NCI-H2107 treated with DMSO at 0.1 percent for 48 hours (cell line): ENCODE measurements around the gene MAPK1.
"Not testable (repeated sequence)": the region's sequence is repeated elsewhere in the genome, so short reads cannot be mapped to it uniquely, and the experiment has no call there.

ENCODE experiments used
- DNase-seq: peaks from one replicate; lab custom pipeline; 2025; ENCODE audit not compliant: unreplicated experiment; lab: John Stamatoyannopoulos, UW

Gene MAPK1

DNA sequence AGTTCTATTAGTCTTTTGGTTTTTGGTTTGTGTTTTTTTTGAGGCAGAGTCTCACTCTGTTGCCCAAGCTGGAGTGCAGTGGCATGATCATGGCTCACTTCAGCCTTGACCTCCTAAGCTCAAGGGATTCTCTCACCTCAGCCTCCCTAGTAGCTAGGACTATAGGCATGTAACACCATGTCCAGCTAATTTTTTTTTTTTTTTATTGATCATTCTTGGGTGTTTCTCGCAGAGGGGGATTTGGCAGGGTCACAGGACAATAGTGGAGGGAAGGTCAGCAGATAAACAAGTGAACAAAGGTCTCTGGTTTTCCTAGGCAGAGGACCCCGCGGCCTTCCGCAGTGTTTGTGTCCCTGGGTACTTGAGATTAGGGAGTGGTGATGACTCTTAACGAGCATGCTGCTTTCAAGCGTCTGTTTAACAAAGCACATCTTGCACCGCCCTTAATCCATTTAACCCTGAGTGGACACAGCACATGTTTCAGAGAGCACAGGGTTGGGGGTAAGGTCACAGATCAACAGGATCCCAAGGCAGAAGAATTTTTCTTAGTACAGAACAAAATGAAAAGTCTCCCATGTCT is 15.4 kb upstream of the MAPK1 start:
- DNase-seq = not testable (repeated sequence)

DNA sequence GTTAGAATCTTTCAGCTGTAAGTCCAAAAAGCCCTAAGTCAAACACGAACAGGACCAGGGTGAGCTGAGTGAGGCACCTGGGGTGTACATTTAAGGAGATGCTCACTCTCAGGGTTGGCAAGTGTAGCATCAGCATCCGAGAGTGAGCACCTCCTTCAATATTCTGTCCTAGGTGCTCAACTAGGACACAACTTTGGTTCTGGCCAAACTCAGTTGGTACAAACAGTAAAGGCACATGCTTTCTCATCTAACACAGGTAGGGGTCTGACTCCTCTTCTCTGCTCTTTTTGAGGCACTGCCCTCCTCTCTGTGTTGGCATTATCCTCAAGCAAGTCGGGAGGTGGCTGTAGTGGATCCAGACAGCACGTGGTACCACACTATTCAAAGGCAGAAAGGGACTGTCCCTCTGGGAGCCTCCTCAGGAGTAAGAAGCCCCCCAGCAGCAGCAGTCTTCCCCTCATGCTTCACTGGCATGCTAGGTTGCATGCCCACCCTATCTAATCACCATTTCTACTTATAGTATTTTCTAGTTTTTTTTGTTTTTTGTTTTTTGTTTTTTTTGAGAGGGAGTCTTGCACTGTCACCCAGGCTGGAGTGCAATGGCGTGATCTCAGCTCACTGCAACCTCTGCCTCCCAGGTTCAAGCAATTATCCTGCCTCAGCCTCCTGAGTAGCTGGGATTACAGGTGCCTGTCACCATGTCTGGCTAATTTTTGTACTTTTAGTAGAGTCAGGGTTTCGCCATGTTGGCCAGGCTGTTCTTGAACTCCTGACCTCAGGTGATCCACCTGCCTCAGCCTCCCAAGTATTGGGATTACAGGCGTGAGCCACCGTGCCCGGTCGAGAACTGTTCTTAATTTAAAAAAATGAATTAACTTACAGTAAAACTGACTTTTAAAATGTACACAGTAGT is 14.7 kb upstream of the MAPK1 start:
- DNase-seq = no peak

DNA sequence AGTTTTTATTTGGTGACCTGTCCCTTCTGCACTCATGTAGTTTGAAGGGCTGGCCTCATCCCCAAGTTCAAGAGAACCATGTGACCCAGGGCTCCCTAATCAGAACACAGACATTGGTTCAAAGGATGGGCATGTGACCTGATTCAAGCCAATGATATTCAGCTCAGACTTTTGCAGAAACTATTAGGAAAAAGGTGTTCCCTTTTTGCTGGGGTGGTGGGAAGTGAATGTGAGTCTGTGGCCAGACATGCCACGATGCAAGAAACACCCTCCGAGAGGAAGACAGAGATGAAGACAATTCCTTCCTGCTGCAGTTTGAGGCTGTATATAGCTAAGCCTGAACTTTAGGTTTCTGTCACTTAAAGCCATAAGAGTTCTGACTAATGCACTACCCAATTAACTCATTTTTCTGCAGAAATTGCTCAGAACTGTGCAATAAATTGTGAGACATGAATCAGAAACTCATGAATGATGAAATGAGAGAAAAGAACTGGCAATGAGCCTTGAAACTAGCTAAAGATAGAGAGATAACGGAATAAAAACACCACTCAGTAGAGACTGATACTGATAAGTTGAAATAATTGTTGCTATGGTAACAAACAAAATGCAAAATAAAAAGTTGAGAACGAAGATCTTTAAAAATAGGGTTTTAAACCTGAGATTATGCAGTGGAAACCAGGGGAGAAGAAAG is 9.2 kb upstream of the MAPK1 start:
- no peak for DNase-seq

DNA sequence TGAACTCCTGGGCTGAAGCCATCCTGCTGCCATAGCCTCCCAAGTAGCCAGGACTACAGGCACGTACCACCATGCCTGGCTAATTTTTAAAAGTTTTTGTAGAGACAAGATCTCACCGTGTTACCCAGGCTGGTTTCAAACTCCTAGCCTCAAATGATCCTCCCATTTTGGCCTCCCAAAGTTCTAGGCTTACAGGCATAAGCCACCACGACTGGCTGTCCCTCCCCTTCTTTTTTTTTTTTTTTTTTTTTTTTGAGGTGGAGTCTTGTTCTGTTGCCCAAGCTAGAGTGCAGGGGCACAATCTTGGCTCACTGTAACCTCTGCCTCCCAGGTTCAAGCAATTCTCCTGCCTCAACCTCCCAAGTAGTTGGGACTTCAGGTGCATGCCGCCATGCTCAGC is 7.5 kb upstream of the MAPK1 start:
- not testable (repeated sequence) for DNase-seq

DNA sequence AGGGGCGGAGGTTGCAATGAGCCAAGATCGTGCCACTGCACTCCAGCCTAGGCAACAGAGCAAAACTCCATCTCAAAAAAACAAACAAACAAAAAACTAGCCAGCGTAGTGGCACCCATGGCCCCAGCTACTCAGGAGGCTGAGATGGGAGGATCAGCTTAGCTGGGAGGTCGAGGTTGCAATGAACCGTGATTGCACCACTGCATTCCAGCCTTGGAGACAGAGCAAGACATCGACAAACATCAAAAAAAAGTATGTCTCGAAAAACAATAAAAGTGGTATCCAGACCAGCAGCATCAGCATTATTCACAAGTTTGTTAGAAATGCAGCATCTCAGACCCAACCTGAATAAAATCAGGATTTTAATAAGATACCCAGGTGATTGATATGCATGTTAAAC is 6.2 kb upstream of the MAPK1 start:
- DNase-seq = no peak

DNA sequence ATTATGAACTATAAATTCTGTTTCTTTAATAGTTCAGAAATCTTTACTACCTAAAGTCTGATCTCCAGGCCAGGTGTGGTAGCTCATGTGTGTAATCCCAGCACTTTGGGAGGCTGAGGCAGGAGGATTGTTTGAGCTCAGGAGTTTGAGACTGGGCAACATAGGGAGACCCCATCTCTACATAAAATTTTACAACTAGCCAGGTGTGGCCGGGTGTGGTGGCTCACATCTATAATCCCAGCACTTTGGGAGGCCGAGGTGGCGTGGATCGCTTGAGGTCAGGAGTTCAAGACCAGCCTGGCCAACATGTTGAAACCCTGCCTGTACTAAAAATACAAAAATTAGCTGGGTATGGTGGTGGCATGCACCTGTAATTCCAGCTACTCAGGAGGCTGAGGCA is 5.3 kb upstream of the MAPK1 start:
- not testable (repeated sequence) for DNase-seq

DNA sequence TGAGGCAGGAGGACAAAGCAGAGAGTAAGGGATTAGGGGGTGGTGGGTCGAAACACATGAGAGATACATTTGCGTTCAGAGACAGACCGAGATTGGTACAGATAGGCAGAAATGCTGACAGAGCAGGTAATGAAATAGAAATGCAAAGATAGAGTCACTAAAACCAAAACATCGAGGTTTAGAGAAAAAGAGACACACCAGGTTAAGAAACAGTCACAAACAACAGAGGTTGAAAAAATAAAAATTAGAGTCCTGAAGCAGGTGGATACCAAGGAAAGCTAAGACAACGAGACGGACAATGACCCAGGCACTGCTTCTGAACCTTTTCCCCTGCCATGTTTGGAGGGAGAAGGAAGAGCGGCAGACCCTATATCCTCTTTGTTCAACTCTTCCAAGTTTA is 1.2 kb upstream of the MAPK1 start:
- DNase-seq = no peak

DNA sequence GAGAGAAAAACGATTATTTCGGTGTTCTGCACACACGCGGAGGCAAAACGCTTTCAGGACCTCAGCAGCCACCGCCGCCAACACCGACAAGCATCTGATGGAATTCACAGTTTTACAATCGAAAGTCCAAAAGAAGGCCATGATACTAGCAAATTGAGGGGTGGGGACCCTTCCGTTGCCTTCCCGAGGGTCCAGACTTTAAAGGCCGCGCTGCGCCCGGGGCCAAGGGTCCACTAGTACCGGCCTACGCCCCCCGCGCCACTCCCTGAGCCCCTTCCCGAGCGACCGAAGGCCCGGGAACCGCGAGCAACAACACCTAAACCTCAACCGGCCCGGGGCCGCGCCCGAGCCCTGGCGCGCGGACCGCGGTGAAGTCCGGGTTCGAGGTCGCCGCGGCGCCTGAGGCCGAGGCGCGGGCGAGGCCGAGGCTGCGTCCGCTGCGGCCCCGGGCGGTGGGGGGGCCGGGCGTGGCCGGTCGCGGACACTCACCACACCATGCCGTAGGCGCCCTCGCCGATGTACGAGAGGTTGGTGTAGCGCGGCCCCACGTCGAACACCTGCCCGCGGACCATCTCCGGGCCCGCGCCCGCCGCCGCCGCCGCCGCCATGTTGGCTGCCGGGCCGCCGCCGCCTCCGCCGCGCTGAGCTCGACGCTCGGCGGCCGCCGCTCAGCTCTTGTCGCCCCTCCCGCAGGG is 465 bp downstream of the MAPK1 start:
- no peak for DNase-seq

DNA sequence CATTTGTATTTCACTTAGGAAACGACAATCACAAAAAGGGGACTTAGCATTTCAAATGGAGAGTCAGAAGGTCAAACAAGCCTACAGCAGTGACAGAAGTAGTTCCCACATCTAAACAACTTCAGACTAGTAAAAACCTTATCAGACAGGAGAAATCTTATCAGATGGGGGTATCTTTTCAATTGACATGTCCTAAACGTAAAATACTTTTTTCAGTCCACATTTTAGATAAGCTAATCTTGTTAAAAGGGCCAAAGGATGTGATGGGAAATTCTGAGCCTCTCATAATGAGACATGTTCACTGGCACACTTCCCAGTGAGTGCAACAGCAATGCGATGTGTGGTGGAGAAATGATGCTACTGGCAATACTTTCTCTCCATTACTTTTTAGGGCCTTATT is 2.4 kb downstream of the MAPK1 start:
- no peak for DNase-seq

DNA sequence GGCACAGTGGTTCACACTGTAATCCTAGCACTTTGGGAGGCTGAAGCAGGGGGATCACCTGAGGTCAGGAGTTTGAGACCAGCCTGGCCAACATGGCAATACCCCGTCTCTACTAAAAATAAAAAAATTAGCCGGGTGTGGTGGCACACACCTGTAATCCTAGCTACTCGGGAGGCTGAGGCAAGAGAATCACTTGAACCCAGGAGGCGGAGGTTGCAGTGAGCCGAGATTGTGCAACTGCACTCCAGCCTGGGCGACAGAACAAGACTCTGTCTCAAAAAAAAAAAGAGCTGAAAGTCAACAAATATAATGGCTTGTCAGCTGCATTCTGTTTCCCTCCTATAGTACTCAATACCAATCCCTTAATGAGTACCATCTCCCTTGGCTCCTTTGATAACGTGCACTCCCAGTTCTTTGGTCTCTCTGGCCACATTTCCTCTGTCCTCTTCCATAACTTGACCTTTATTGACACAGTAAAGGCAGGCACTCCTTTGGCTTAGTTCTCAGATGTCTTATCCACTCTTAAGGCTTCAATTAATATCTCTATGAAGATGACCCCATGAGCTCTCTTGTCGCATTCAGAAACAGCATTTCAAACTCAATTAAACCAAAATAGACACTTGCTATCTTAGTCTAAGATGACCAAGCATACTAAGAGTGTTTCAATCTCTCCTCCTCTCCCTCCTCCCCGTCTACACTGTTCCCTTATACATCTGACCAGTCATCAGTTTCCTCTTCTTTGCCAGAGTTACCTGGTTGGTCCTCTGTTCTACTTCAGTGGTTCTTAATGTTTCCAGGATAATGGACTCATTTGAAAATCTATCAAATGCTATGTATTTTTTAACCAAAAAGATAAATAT is 4.8 kb downstream of the MAPK1 start:
- DNase-seq = no peak

DNA sequence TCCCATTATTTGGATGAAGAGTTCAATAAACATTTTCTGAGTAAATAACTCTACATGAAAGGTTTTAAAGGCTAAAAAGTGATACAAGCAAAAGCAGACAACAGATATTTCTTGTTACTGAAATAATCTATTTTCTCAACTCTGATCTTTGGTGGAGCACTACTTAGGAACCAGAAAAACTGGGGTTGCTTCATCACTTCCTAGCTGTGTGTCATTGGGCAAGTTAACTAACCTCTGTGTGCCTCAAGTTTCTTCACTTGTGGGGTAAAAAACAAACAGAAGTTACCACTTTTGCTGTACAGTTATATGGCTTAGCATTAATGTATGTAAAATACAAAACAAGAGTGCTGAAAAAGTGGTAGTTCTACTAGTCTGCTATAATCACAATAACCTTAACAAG is 5.6 kb downstream of the MAPK1 start:
- DNase-seq = no peak

DNA sequence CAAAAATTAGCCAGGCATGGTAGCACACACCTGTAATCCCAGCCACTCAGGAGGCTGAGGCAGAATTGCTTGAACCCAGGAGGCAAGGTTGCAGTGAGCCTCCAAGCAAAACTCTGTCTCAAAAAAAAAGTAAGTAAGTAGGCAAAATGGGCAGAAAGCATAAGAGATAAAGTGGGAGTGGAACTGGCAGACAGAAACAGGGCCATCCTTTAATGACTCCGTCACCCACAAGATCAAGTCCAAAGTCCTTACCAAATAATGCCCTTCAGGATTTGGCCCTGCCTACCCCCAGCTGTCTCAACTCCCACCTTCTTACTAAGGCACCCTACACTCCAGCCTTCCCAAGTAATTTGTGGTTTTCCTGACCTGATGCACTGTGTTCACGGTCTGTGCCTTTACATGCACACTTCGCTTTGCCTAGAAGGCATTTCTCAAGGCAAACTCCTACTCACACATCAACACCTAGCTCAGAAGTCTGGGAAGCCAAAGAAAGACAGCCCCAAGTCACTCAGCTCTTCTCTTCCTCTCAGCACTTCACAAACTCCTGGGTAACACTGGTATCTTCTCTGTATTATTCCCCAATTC is 6.1 kb downstream of the MAPK1 start:
- DNase-seq = no peak

DNA sequence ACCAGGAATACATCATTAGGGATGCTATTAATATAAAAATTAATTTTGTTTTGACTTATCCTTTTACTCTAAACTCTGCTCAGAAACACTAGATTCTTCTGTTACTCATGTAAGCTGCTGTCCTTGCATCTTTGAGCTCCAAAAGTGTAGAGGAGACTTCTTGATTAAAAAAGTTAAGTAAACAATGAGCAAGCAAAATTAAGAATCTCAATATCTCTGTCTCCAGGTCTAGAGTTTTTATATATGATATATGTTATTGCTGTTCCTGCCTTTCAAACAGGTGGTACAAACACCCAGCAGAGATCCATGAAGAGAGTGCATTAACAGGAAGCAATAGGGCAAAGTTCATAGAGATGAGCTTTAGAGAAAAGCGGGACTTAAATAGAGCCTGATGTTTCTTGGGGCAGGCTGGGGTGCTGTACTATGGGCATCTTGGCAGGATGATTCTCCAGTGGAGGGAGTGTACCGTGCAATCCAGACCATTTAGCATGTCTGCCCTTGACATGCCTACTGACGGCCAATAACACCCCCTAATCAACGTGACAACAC is 6.9 kb downstream of the MAPK1 start:
- no peak for DNase-seq

DNA sequence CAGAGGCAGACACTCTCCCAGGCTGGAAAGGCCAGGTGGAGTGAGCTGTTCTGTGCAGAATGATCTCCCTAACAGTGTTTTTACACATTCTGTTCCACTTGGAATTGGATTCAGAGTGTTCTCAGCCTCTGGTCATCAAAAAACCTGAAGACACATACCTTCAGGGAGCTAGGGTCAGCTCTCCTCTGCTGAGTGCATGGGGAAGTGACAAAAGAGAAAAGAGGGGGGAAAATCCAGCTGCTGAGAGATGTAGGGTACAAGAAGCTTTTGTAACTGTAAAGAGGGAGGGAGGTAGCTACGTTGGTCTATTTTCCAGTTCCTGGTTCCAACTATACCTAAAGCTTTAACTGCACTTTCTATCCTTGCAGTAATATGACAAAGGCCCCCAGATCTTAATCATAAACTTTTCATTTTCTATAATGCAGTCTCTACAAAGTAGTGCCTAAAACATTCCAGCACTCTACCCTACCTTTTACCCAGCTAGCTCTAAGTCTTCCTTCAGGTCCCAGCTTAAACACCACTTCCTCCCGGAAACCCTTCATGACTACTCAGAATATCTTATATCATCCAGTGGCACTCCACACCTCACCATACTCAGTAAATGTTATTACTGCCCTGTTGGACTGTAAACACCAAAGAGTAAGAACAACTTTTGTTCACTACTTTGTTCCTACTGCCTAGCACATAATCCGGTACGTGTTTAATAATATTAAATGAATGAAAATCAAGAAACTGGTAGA is 9.2 kb downstream of the MAPK1 start:
- no peak for DNase-seq

DNA sequence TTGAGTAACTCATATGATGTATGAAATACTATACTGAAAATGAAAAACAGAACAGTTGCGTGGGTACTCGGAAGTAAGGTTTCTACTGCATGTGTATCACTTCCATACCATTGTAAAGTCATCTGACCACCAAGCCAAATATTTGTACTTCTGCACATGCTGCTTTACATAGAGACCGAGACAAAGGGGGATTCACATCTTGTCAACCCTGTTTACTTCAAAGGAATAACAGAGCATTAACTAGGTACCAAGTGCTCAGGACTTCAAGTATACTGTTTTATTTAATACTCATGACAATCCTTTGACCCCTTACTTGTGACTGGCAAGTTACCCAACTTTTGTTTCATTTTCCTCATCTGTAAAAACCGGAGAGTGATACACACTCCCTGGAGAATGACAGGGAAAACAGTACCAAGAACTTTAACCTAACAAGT is 9.9 kb downstream of the MAPK1 start:
- no peak for DNase-seq

DNA sequence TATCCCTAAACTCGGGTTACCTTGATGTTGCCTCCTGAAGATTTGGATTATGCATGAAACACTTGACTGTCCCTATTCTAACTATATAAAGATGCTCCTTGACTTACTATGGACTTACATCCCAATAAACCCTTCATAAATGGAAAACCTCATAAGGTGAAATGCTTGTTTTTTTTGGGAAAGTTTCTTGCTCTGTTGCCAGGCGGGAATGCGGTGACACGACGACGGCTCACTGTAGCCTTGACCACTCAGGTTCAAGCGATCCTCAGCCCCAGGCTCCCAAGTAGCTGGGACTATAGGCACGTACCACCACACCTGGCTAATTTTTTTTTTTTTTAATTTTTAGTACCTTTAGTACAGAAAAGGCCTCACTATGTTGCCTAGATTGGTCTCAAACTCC is 10.6 kb downstream of the MAPK1 start:
- DNase-seq = no peak

DNA sequence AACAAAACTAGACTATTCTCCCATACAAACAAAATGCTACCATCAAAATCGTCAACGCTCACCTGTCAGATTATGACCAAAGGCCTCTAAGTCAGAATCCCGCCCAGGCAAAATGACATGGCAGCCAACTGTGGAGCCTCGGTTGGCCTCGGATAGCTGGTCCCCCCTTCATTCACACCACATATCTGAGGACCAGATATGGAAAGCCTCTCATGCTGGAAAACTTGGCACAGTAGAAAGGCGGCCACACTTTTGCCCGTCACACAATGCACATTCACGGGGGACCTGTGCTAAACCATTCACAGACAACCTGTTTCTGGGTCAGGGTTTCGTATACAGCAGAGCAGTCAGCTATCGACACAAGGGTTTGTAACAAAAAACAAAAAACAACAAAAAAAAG is 11.2 kb downstream of the MAPK1 start:
- no peak for DNase-seq

DNA sequence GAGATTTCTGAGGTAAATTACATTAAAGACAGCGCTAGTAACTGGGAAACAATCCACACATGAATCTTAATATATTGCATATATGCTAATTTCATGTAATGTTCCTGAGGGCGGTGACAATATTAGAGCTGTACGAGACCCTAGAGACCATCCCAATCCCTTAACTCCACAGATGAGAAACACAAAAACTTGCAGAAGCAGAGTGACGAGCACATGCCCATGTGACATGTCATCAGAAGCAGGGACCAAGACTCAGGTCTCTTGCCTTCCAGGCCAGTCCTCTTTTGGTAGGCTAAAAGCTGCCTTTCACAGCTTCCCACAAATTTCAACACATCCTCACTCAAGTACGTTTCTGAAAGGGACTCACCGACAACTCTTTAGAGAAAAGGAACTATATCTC is 11.8 kb downstream of the MAPK1 start:
- no peak for DNase-seq

DNA sequence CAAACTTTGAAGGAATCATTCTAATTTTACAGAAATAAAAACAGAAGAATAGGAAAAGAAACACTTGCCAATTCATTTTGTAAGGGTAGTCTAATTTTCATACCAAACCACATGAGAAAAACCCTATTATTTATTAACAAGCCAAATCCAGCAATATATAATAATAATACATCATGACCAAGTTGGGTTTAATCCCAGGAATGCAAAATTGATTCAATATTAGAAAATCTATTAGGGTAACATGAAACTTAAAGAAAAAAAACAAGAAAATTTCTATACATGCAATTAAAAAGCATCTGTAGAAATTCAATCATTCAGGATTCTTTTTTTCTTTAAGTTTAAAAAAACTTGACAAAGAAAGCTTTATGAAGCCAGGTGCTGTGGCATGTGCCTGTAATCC is 16.8 kb downstream of the MAPK1 start:
- no peak for DNase-seq
